Measurements from ENCODE around the gene S100A11. TPM values are rescaled to one million over a fixed set of nuclear protein-coding genes. Genes with fewer than 3 reads are reported as not detected.

S100A11 gene
- total RNA-seq, 1 experiment from 2014 or later = 126 TPM

- TF ChIP-seq ATF6 (CRISPR knock-in tag; IDR thresholded peaks at IDR 0.05) (no peak), NFE2L1 (CRISPR knock-in tag; IDR thresholded peaks at IDR 0.05) (no peak)
Measured at GRCh38 chr1:152061952-152062351, 25.1 kb upstream of the S100A11 start (continued).

- Mint-ChIP-seq H3K36me3 (no peaks in the 10 kb centered on the region), H3K27ac (no peak overlapping the region), H3K27me3 (ENCODE audit: low read depth) (peaks cover 32% of the 10 kb centered on the region), H3K4me1 (peaks cover 10% of the 10 kb centered on the region), H3K9me3 (peaks cover 6% of the 10 kb centered on the region), H3K4me3 (no peak overlapping the region)
- DNase-seq (ENCODE audit: low spot score) (no peak), ATAC-seq (no peak)
- TF ChIP-seq NR1H2 (CRISPR knock-in tag; IDR thresholded peaks at IDR 0.05) (no peak), SOX15 (CRISPR knock-in tag; IDR thresholded peaks at IDR 0.05) (no peak), GTF2I (CRISPR knock-in tag; conservative IDR thresholded peaks at IDR 0.05) (no peak), ZNF423 (CRISPR knock-in tag; IDR thresholded peaks at IDR 0.05) (no peak), NFE2L1 (CRISPR knock-in tag; IDR thresholded peaks at IDR 0.05) (no peak), SMAD3 (CRISPR knock-in tag; IDR thresholded peaks at IDR 0.05; ENCODE audit: borderline replicate concordance) (no peak), ATF2 (CRISPR knock-in tag; IDR thresholded peaks at IDR 0.05; ENCODE audit: borderline replicate concordance, low read depth) (no peak), NR3C1 (CRISPR knock-in tag; conservative IDR thresholded peaks at IDR 0.05; ENCODE audit: low read depth) (no peak), ZNF219 (CRISPR knock-in tag; IDR thresholded peaks at IDR 0.05; ENCODE audit: borderline replicate concordance) (no peak), ZNF232 (CRISPR knock-in tag; IDR thresholded peaks at IDR 0.05) (no peak), ERG (CRISPR knock-in tag; IDR thresholded peaks at IDR 0.05) (no peak), MAX (CRISPR knock-in tag; IDR thresholded peaks at IDR 0.05) (no peak), ZNF532 (CRISPR knock-in tag; IDR thresholded peaks at IDR 0.05; ENCODE audit: borderline replicate concordance) (no peak), NFATC4 (CRISPR knock-in tag; IDR thresholded peaks at IDR 0.05) (no peak), AR (CRISPR knock-in tag; IDR thresholded peaks at IDR 0.05) (no peak), GABPB1 (CRISPR knock-in tag; IDR thresholded peaks at IDR 0.05) (no peak), CDX4 (CRISPR knock-in tag; IDR thresholded peaks at IDR 0.05; ENCODE audit: borderline replicate concordance) (no peak), TP53 (CRISPR knock-in tag; IDR thresholded peaks at IDR 0.05) (no peak), ATF6 (CRISPR knock-in tag; IDR thresholded peaks at IDR 0.05) (no peak), SMAD4 (CRISPR knock-in tag; IDR thresholded peaks at IDR 0.05) (no peak)
- CTCF ChIA-PET = interaction anchor here (0.6 to 3.3 kb wide), 21 partner anchors 10 to 405 kb away, joined by 3 to 66 read pairs (median 5); partner anchors contain the start of gene S100A11
- POLR2A ChIA-PET = interaction anchor here (1.1 kb wide), 1 partner anchor 57 kb away, joined by 3 read pairs; no protein-coding TSS in a partner anchor
Measured at GRCh38 chr1:152053375-152053774, 16.6 kb upstream of the S100A11 start.
